T-helper 2 cell treated with Interferon-gamma antibody and Interleukin-4, amounts not matched to agents 100 ng/mL and 5 ng/mL, for 36 hours (primary cell): Measurements from ENCODE around the gene TPM2. TPM values are rescaled to one million over a fixed set of nuclear protein-coding genes. Genes with fewer than 3 reads are reported as not detected.

Source experiments
- intact Hi-C: fragments of 100-400 bp; cut with micrococcal nuclease; formaldehyde crosslinking; loops from one replicate; pipeline ENCODE4 v1.15.1; 2023
- total RNA-seq: library from RNA; stranded (reverse); gene quantifications from 2 replicates; pipeline ENCODE4 v1.2.3, GENCODE V29; 2022

The TPM2 gene
- total RNA-seq = 5.9 and 6.0 TPM in 2 replicates

GRCh38 chr9:35689542-35690293 is at the start of gene TPM2:
Gene TPM2 (minus strand): TSS chr9:35689925. CDS start chr9:35689817, 108 bp downstream.
- intact Hi-C loops = loop anchor here (5.0 kb wide), 1 partner anchor 42 kb away; no protein-coding TSS in a partner anchor

GRCh38 chr9:35738924-35739323 is 49.2 kb upstream of the TPM2 start:
- intact Hi-C loops = no loop called here

- intact Hi-C loops = no loop called here
These were observed 48.5 kb upstream of the TPM2 start for GRCh38 chr9:35738186-35738585.

- intact Hi-C loops = no loop called here
These were observed 47.4 kb upstream of the TPM2 start for GRCh38 chr9:35737143-35737542.

GRCh38 chr9:35736201-35736633 is 46.5 kb upstream of the TPM2 start:
- intact Hi-C loops = loop anchor here (1.0 kb wide), 2 partner anchors 13 to 146 kb away; partner anchors contain the start of genes GBA2 and RGP1

GRCh38 chr9:35734096-35734495 is 44.4 kb upstream of the TPM2 start:
- intact Hi-C loops = loop anchor here (5.0 kb wide), 2 partner anchors 747 to 1212 kb away; partner anchors contain the start of genes DNAJB5 and ENHO

GRCh38 chr9:35732800-35733541 is 43.2 kb upstream of the TPM2 start:
- intact Hi-C loops = loop anchor here (1.0 to 5.0 kb wide), 8 partner anchors 16 to 1211 kb away; partner anchors contain the start of genes CCDC107, DNAJB5, ENHO and FAM221B

GRCh38 chr9:35732185-35732799 is 42.6 kb upstream of the TPM2 start, which contains the start of the genes CREB3 and TLN1:
Gene CREB3 (plus strand): TSS chr9:35732666. CDS start chr9:35732773, 107 bp downstream.
Gene TLN1 (minus strand): TSS chr9:35732195. CDS start chr9:35725694, 6,501 bp downstream.
- intact Hi-C loops = loop anchor here (1.0 to 5.0 kb wide), 8 partner anchors 17 to 1210 kb away; partner anchors contain the start of genes CCDC107, DNAJB5, ENHO and FAM221B

- intact Hi-C loops = loop anchor here (1.0 to 5.0 kb wide), 9 partner anchors 18 to 1209 kb away; partner anchors contain the start of genes ATOSB, CCDC107, DNAJB5 and ENHO
These were observed 41.9 kb upstream of the TPM2 start for GRCh38 chr9:35731415-35732184.

- intact Hi-C loops = loop anchor here (2.0 to 5.0 kb wide), 3 partner anchors 616 to 1208 kb away; partner anchors contain the start of genes ATOSB, DNAJB5 and ENHO
These were observed 40.7 kb upstream of the TPM2 start for GRCh38 chr9:35730486-35730854.

GRCh38 chr9:35729700-35730485 is 40.2 kb upstream of the TPM2 start:
- intact Hi-C loops = loop anchor here (2.0 to 5.0 kb wide), 4 partner anchors 33 to 1208 kb away; partner anchors contain the start of genes ATOSB, DNAJB5 and ENHO

GRCh38 chr9:35729101-35729500 is 39.4 kb upstream of the TPM2 start:
- intact Hi-C loops = loop anchor here (2.0 kb wide), 1 partner anchor 32 kb away; no protein-coding TSS in a partner anchor

- intact Hi-C loops = loop anchor here (1.0 to 2.0 kb wide), 2 partner anchors 32 to 124 kb away; no protein-coding TSS in a partner anchor
These were observed 38.6 kb upstream of the TPM2 start for GRCh38 chr9:35728041-35728971.

GRCh38 chr9:35727676-35728040 is 37.9 kb upstream of the TPM2 start:
- intact Hi-C loops = loop anchor here (1.0 to 2.0 kb wide), 2 partner anchors 31 to 123 kb away; no protein-coding TSS in a partner anchor

GRCh38 chr9:35726931-35727330 is 37.2 kb upstream of the TPM2 start:
- intact Hi-C loops = no loop called here

- intact Hi-C loops = no loop called here
These were observed 35.6 kb upstream of the TPM2 start for GRCh38 chr9:35725362-35725761.

GRCh38 chr9:35723908-35724307 is 34.2 kb upstream of the TPM2 start:
- intact Hi-C loops = no loop called here

- intact Hi-C loops = no loop called here
These were observed 33.7 kb upstream of the TPM2 start for GRCh38 chr9:35723426-35723825.
